ENCODE data around the gene SCGB1C1. TPM values are rescaled to one million over a fixed set of nuclear protein-coding genes. Genes with fewer than 3 reads are reported as not detected.

Gene SCGB1C1
- total and polyA plus RNA-seq, 9 of the 15 experiments (the other 6 are each of a cell fraction or from before 2014, with no cell fraction given), result not detected

- TF ChIP-seq NFATC3 (IDR thresholded peaks at IDR 0.05), result no peak
- TF ChIP-seq NKRF (IDR thresholded peaks at IDR 0.05; ENCODE audit: borderline replicate concordance), result peak; percentile 97
- no peak for TF ChIP-seq ZNF140 (CRISPR knock-in tag; IDR thresholded peaks at IDR 0.05)
- no peak for TF ChIP-seq ZEB2 (IDR thresholded peaks at IDR 0.05)
- TF ChIP-seq ESRRA (IDR thresholded peaks at IDR 0.05; ENCODE audit: borderline replicate concordance, low read depth), result 0 out of 2 replicates have a peak, but pooled peaks have one; percentile 48
- no peak for TF ChIP-seq SMAD4 (CRISPR knock-in tag; conservative IDR thresholded peaks at IDR 0.05)
- no peak for TF ChIP-seq TFE3 (CRISPR knock-in tag; IDR thresholded peaks at IDR 0.05)
- TF ChIP-seq NFE2L1 (tag; IDR thresholded peaks at IDR 0.05; ENCODE audit: borderline replicate concordance, low read depth), result no peak
- peak; percentile 9; the same call in 1 of the 2 replicates for TF ChIP-seq TOE1 (IDR thresholded peaks at IDR 0.05; ENCODE audit: borderline replicate concordance)
- TF ChIP-seq TOE1 (CRISPR knock-in tag; IDR thresholded peaks at IDR 0.05; ENCODE audit: borderline replicate concordance, low read depth), result peak; percentile 16; the same call in 1 of the 2 replicates
- TF ChIP-seq C11orf30 (IDR thresholded peaks at IDR 0.05; ENCODE audit: low read depth), result peak; percentile 91
- no peak for TF ChIP-seq ZNF518B (CRISPR knock-in tag; IDR thresholded peaks at IDR 0.05)
- peak; percentile 50; the same call in 1 of the 2 replicates for TF ChIP-seq TEAD4 (IDR thresholded peaks at IDR 0.05; ENCODE audit: low read length)
- no peak for TF ChIP-seq TEAD4 (CRISPR knock-in tag; IDR thresholded peaks at IDR 0.05; ENCODE audit: borderline replicate concordance)
- TF ChIP-seq PCBP1 (IDR thresholded peaks at IDR 0.05; ENCODE audit: low read depth, low read length, poor library complexity, severe bottlenecking), result no peak
- no peak for TF ChIP-seq ZNF778 (CRISPR knock-in tag; IDR thresholded peaks at IDR 0.05)
- TF ChIP-seq FOS (IDR thresholded peaks at IDR 0.05; ENCODE audit: extremely low read depth, insufficient read length), result no peak
- TF ChIP-seq YY1 (IDR thresholded peaks at IDR 0.05; ENCODE audit: borderline replicate concordance in 1 of 3, control insufficient read depth in 1 of 3, extremely low read depth in 1 of 3, insufficient read depth in 3 of 3, insufficient read length in 1 of 3, insufficient replicate concordance in 2 of 3, low read depth in 1 of 3, low read length in 2 of 3), result peak in 2 of 3 experiments; percentile 70 to 73
- peak; percentile 71; the same call in 1 of the 2 replicates for TF ChIP-seq ATF7 (IDR thresholded peaks at IDR 0.05)
These were observed 44.2 kb downstream of the SCGB1C1 start, which contains the start of gene PSMD13 (continued) for GRCh38 chr11:236774-237767.

Measured in K562 (cell line).